K562 (cell line): ENCODE data around the gene CACNA1I. TPM values are rescaled to one million over a fixed set of nuclear protein-coding genes. Genes with fewer than 3 reads are reported as not detected.

Source experiments
- ADNP ChIP-seq: fragments of 200-800 bp; sonication (Bioruptor generic); IDR thresholded peaks from 2 replicates; pipeline ENCODE4 v1.6.1; 2016; ENCODE audit warnings: missing genetic modification characterization, missing compliant biosample characterization
- ASH1L ChIP-seq: fragments of 450-650 bp; IDR thresholded peaks from 2 replicates; pipeline ENCODE4 v1.6.1; 2018; ENCODE audit warnings: borderline replicate concordance, mild to moderate bottlenecking, low read depth; ENCODE audit not compliant: partially characterized antibody
- CSDE1 ChIP-seq, 2 experiments: fragments of 450-650 bp; IDR thresholded peaks; 2 replicates each; pipeline ENCODE4 v1.6.1; 2016; ENCODE audit warnings: mild to moderate bottlenecking in 1 of 2
- HIVEP1 ChIP-seq: fragments of 250-450 bp; sonication (Bioruptor Pico); IDR thresholded peaks from 2 replicates; pipeline ENCODE4 v1.4.0; 2020; ENCODE audit warnings: mild to moderate bottlenecking
- LCOR ChIP-seq: sonication (generic); formaldehyde crosslinking; IDR thresholded peaks from 2 replicates; pipeline ENCODE4 v1.8.0; 2022; ENCODE audit warnings: mild to moderate bottlenecking, missing genetic modification reagents
- MAFK ChIP-seq: IDR thresholded peaks from 2 replicates; pipeline ENCODE4 v1.6.1; 2011; ENCODE audit warnings: low read length, improper control_type of control experiment
- NCOA1 ChIP-seq: fragments of 450-650 bp; IDR thresholded peaks from 2 replicates; pipeline ENCODE4 v1.6.1; 2016; ENCODE audit warnings: low read depth
- POLR3G ChIP-seq: IDR thresholded peaks from 2 replicates; pipeline ENCODE4 v1.6.1; 2011; ENCODE audit not compliant: insufficient read length, insufficient replicate concordance; ENCODE audit errors: extremely low read depth
- RB1 ChIP-seq: fragments of 450-650 bp; IDR thresholded peaks from 2 replicates; pipeline ENCODE4 v1.6.1; 2017; ENCODE audit warnings: low read depth, mild to moderate bottlenecking
- SIN3B ChIP-seq: fragments of 450-650 bp; IDR thresholded peaks from 2 replicates; pipeline ENCODE4 v1.6.1; 2017; ENCODE audit warnings: low read depth, mild to moderate bottlenecking, moderate library complexity
- SRSF9 ChIP-seq: fragments of 200-400 bp; formaldehyde crosslinking; IDR thresholded peaks from 2 replicates; pipeline ENCODE4 v1.6.1; 2017; ENCODE audit warnings: low read depth, low read length, borderline replicate concordance
- ZBED1 ChIP-seq: IDR thresholded peaks from 2 replicates; pipeline ENCODE4 v1.6.1; 2014
- ZNF395 ChIP-seq: fragments of 200-800 bp; sonication (Bioruptor generic); IDR thresholded peaks from 2 replicates; pipeline ENCODE4 v1.6.1; 2017; ENCODE audit warnings: missing genetic modification characterization, missing compliant biosample characterization
- ZNF592 ChIP-seq: fragments of 450-650 bp; IDR thresholded peaks from 2 replicates; pipeline ENCODE4 v1.6.1; 2017; ENCODE audit warnings: antibody characterized with exemption, mild to moderate bottlenecking
- polyA plus RNA-seq, 8 experiments: library from polyadenylated mRNA; depleted of rRNA in 4 of 8; stranded (reverse) in 5 of 8; unstranded in 3 of 8; fragments of >200 nt; fragmentation: Nextera tagmentation in 2 of 8; fragmentation: Illumina TruSeq in 1 of 8; extraction: Ambion mirVana in 2 of 8; extraction: Trizol in 1 of 8; gene quantifications; 2 replicates each; pipeline versions ENCODE4 v1.2.1 to v1.2.3, GENCODE V29; 2011 to 2014; ENCODE audit warnings: inconsistent platforms in 1 of 8, missing spikeins in 1 of 8
- total RNA-seq, 7 experiments: library from RNA; depleted of rRNA in 6 of 7; stranded (reverse); fragments of >200 nt in 6 of 7; fragmentation: Illumina TruSeq in 2 of 7; extraction: Trizol in 2 of 7; gene quantifications; 2 replicates each; pipeline versions ENCODE4 v1.2.1 to v1.2.3, GENCODE V29; 2011 to 2021; ENCODE audit warnings: low replicate concordance in 1 of 7
- TF ChIP-seq, protein P1 (sequence below), 2 experiments: fragments of 450-650 bp; IDR thresholded peaks; 2 replicates each; pipeline ENCODE4 v1.6.1; 2016; ENCODE audit warnings: mild to moderate bottlenecking in 2 of 2, borderline replicate concordance in 1 of 2, low read depth in 1 of 2, moderate library complexity in 1 of 2

Gene CACNA1I
- total and polyA plus RNA-seq, 9 of the 15 experiments (the other 6 are each of a cell fraction or from before 2014, with no cell fraction given): 0.01 to 0.79 (median 0.32) TPM; not detected in 1

GRCh38 chr22:39522567-39523300, 47.8 kb upstream of the CACNA1I start (continued):
- TF ChIP-seq, protein P1, sequence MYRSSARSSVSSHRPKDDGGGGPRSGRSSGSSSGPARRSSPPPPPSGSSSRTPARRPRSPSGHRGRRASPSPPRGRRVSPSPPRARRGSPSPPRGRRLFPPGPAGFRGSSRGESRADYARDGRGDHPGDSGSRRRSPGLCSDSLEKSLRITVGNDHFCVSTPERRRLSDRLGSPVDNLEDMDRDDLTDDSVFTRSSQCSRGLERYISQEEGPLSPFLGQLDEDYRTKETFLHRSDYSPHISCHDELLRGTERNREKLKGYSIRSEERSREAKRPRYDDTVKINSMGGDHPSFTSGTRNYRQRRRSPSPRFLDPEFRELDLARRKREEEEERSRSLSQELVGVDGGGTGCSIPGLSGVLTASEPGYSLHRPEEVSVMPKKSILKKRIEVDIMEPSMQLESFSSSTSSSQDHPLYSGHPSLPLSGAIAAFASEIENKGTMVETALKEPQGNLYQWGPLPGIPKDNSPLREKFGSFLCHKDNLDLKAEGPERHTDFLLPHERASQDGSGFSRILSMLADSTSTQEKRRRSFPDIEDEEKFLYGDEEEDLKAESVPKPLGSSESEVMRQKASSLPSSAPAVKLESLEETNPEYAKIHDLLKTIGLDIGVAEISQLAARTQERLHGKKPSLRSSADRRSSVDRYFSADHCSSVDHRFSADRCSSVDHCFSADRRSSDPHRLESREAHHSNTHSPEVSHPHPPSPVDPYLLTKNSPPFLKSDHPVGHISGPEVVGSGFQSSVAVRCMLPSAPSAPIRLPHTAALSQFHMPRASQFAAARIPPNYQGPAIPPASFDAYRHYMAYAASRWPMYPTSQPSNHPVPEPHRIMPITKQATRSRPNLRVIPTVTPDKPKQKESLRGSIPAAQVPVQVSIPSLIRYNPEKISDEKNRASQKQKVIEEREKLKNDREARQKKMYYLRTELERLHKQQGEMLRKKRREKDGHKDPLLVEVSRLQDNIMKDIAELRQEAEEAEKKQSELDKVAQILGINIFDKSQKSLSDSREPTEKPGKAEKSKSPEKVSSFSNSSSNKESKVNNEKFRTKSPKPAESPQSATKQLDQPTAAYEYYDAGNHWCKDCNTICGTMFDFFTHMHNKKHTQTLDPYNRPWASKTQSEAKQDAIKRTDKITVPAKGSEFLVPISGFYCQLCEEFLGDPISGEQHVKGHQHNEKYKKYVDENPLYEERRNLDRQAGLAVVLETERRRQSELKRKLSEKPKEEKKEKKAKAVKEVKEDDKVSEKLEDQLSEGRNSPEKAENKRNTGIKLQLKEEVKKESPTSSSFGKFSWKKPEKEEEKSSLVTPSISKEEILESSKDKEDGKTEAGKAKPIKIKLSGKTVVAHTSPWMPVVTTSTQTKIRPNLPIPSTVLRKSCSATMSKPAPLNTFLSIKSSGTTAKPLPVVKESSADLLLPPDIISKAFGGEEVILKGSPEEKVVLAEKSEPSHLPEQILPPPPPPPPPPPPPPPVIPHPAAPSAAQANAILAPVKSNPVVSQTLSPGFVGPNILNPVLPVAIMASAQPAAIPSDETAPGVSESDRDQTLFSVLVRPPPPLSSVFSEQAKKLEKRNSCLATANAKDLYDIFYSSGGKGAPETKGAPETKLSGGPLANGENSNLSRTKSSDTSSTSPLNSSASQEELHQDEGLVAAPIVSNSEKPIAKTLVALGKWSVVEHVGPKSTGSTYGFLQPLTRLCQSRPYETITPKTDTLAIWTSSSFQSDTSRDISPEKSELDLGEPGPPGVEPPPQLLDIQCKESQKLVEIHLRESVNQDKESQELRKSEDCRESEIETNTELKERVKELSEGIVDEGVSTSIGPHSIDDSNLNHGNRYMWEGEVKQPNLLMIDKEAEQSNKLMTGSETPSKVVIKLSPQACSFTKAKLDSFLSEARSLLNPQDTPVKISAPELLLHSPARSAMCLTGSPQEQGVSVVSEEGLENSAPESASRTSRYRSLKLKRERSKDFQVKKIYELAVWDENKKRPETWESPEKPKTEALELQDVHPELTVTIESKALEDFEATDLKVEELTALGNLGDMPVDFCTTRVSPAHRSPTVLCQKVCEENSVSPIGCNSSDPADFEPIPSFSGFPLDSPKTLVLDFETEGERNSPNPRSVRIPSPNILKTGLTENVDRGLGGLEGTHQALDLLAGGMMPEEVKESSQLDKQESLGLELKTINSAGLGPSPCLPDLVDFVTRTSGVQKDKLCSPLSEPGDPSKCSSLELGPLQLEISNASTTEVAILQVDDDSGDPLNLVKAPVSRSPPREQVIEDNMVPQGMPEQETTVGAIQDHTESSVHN (IDR thresholded peaks at IDR 0.05; ENCODE audit: borderline replicate concordance in 1 of 2, low read depth in 1 of 2): no peak
- TF ChIP-seq LCOR (CRISPR knock-in tag): peak; percentile 55; the same call in 1 of the 2 replicates
- no peak for TF ChIP-seq POLR3G
- TF ChIP-seq ZBED1: no peak
- TF ChIP-seq RB1: no peak
- no peak for TF ChIP-seq ZNF395 (CRISPR knock-in tag)
- TF ChIP-seq SRSF9: no peak
- TF ChIP-seq MAFK: no peak
- no peak for TF ChIP-seq CSDE1 (IDR thresholded peaks at IDR 0.05)
- no peak for TF ChIP-seq ADNP
- no peak for TF ChIP-seq NCOA1
- TF ChIP-seq HIVEP1 (CRISPR knock-in tag): no peak
- TF ChIP-seq ASH1L: no peak
- TF ChIP-seq ZNF592: no peak
- no peak for TF ChIP-seq SIN3B
